Liver (tissue), 9 donors: ENCODE data around the gene DSG3. TPM values are rescaled to one million over a fixed set of nuclear protein-coding genes. Genes with fewer than 3 reads are reported as not detected.

Experiments
- DNase-seq: peaks from one replicate; pipeline ENCODE4 v3.0.0-alpha.2; 2017; ENCODE audit warnings: low spot score
- H3K27ac ChIP-seq, 2 donors: one replicate each; pipeline ENCODE4 v1.7.0; 2013; ENCODE audit warnings: inconsistent platforms in 2 of 2, low read length in 2 of 2, control low read depth in 1 of 2, low read depth in 1 of 2, mild to moderate bottlenecking in 1 of 2
- H3K27me3 ChIP-seq, 4 donors: one replicate each; pipeline versions ENCODE4 v1.6.1 to v1.7.0; 2013; ENCODE audit warnings: low read length in 3 of 4, inconsistent platforms in 1 of 4, mild to moderate bottlenecking in 1 of 4, moderate library complexity in 1 of 4; ENCODE audit not compliant: control insufficient read depth in 4 of 4, insufficient read depth in 4 of 4
- H3K36me3 ChIP-seq, 4 donors: one replicate each; pipeline versions ENCODE4 v1.6.1 to v1.7.0; 2013; ENCODE audit warnings: low read length in 3 of 4, mild to moderate bottlenecking in 3 of 4, low read depth in 1 of 4, moderate library complexity in 1 of 4; ENCODE audit not compliant: control insufficient read depth in 4 of 4, insufficient read depth in 3 of 4
- H3K4me1 ChIP-seq, 4 donors: one replicate each; pipeline versions ENCODE4 v1.6.1 to v1.7.0; 2013; ENCODE audit warnings: low read length in 3 of 4, mild to moderate bottlenecking in 3 of 4, moderate library complexity in 1 of 4; ENCODE audit not compliant: control insufficient read depth in 4 of 4, insufficient read depth in 4 of 4
- H3K4me3 ChIP-seq, 3 donors: one replicate each; pipeline versions ENCODE4 v1.6.1 to v1.7.0; 2013; ENCODE audit warnings: low read length in 3 of 3, control low read depth in 1 of 3, low read depth in 1 of 3, mild to moderate bottlenecking in 1 of 3
- H3K9ac ChIP-seq, 2 donors: one replicate each; pipeline ENCODE4 v1.7.0; 2013; ENCODE audit warnings: low read length in 2 of 2, mild to moderate bottlenecking in 2 of 2, moderate library complexity in 2 of 2, control low read depth in 1 of 2, low read depth in 1 of 2
- H3K9me3 ChIP-seq, 4 donors: one replicate each; pipeline versions ENCODE4 v1.6.1 to v1.7.0; 2013; ENCODE audit warnings: low read length in 3 of 4; ENCODE audit not compliant: control insufficient read depth in 4 of 4
- ATF3 ChIP-seq: IDR thresholded peaks from 2 replicates; pipeline ENCODE4 v1.6.1; 2016; ENCODE audit warnings: antibody characterized with exemption
- EGR1 ChIP-seq, 2 donors: IDR thresholded peaks; 2 replicates each; pipeline ENCODE4 v1.6.1; 2016 to 2018; ENCODE audit warnings: antibody characterized with exemption in 2 of 2, low read depth in 2 of 2
- FOXA1 ChIP-seq: IDR thresholded peaks from 2 replicates; pipeline ENCODE4 v1.6.1; 2016; ENCODE audit warnings: antibody characterized with exemption
- FOXA2 ChIP-seq: IDR thresholded peaks from 2 replicates; pipeline ENCODE4 v1.6.1; 2016; ENCODE audit warnings: antibody characterized with exemption
- GABPA ChIP-seq, 2 donors: IDR thresholded peaks in 1 of 2; conservative IDR thresholded peaks in 1 of 2; 2 replicates each; pipeline ENCODE4 v1.6.1; 2016; ENCODE audit warnings: antibody characterized with exemption in 2 of 2, mild to moderate bottlenecking in 1 of 2, moderate library complexity in 1 of 2
- NR2F2 ChIP-seq: IDR thresholded peaks from 2 replicates; pipeline ENCODE4 v1.6.1; 2016; ENCODE audit warnings: antibody characterized with exemption
- RAD21 ChIP-seq, 2 donors: IDR thresholded peaks; 2 replicates each; pipeline ENCODE4 v1.6.1; 2016; ENCODE audit warnings: antibody characterized with exemption in 2 of 2, mild to moderate bottlenecking in 2 of 2
- REST ChIP-seq: IDR thresholded peaks from 2 replicates; pipeline ENCODE4 v1.6.1; 2016; ENCODE audit warnings: antibody characterized with exemption, mild to moderate bottlenecking
- RXRA ChIP-seq, 2 donors: IDR thresholded peaks; 2 replicates each; pipeline ENCODE4 v1.6.1; 2017 to 2018; ENCODE audit warnings: antibody characterized with exemption in 2 of 2, mild to moderate bottlenecking in 1 of 2
- YY1 ChIP-seq: IDR thresholded peaks from 2 replicates; pipeline ENCODE4 v1.6.1; 2016; ENCODE audit warnings: antibody characterized with exemption, mild to moderate bottlenecking
- ZBTB33 ChIP-seq: IDR thresholded peaks from 2 replicates; pipeline ENCODE4 v1.6.1; 2016; ENCODE audit warnings: antibody characterized with exemption
- WGBS: extraction: QIAGEN DNeasy Blood & Tissue Kit; methylation state at CpG from one replicate; pipeline ENCODE4 v1.1.7; 2013; 5-methylcytosine and 5-hydroxymethylcytosine counted together
- polyA plus RNA-seq, 2 donors: library from polyadenylated mRNA; stranded (reverse) in 1 of 2; unstranded in 1 of 2; fragments of 200-250 nt in 1 of 2; fragments of >200 nt in 1 of 2; fragmentation: Nextera tagmentation in 1 of 2; extraction: Ambion mirVana in 1 of 2; gene quantifications; one replicate each; pipeline versions ENCODE4 v1.2.1 to v1.2.3, GENCODE V29; 2013 to 2015
- total RNA-seq, 2 donors: library from RNA; depleted of rRNA; stranded (reverse); fragments of >200 nt; gene quantifications; one replicate each; pipeline ENCODE4 v1.2.3, GENCODE V29; 2014
- donor health status: healthy.
- donor health status: healthy.
- donor health status: healthy.
- donor health status: healthy.
- donor health status: healthy.

DSG3 gene
- total and polyA plus RNA-seq, 4 donors: not detected

GRCh38 chr18:31493171-31493570 is 45.6 kb downstream of the DSG3 start:
- TF ChIP-seq REST (no peak), RAD21 (IDR thresholded peaks at IDR 0.05) (no peak), ZBTB33 (no peak), FOXA2 (no peak), GABPA (IDR thresholded peaks at IDR 0.05 in 1 of 2, conservative IDR thresholded peaks at IDR 0.05 in 1 of 2) (no peak), FOXA1 (no peak), RXRA (IDR thresholded peaks at IDR 0.05) (no peak)
- 92% methylated on average over 7 of the region's 7 CpGs for WGBS

GRCh38 chr18:31493941-31494340 is 46.4 kb downstream of the DSG3 start:
- Histone ChIP-seq H3K4me1 (peaks cover 0 to 4% (median 0%) of the 10 kb centered on the region in 4 donors), H3K9me3 (no peaks in the 10 kb centered on the region), H3K4me3 (no peak overlapping the region), H3K36me3 (no peaks in the 10 kb centered on the region), H3K27ac (no peak overlapping the region), H3K27me3 (no peaks in the 10 kb centered on the region), H3K9ac (no peak overlapping the region)
- TF ChIP-seq NR2F2: no peak
- no peak for TF ChIP-seq FOXA1
- TF ChIP-seq ZBTB33: no peak
- no peak for TF ChIP-seq FOXA2
- no peak for TF ChIP-seq RXRA (IDR thresholded peaks at IDR 0.05)
- TF ChIP-seq EGR1 (IDR thresholded peaks at IDR 0.05; ENCODE audit: low read depth in 2 of 2): no peak
- no peak for TF ChIP-seq YY1
- no peak for TF ChIP-seq ATF3
- no peak for DNase-seq

More at GRCh38 chr18:31493171-31493570, 45.6 kb downstream of the DSG3 start:
- Histone ChIP-seq H3K4me1 (peaks cover 0 to 4% (median 0%) of the 10 kb centered on the region in 4 donors), H3K36me3 (no peaks in the 10 kb centered on the region), H3K27ac (no peak overlapping the region), H3K4me3 (no peak overlapping the region), H3K9ac (no peak overlapping the region), H3K27me3 (no peaks in the 10 kb centered on the region), H3K9me3 (no peaks in the 10 kb centered on the region)
- DNase-seq: no peak
